Stimulated activated CD4-positive, alpha-beta T cell treated with anti-CD3 and anti-CD28 coated beads, Interleukin-12 subunit alpha, Interleukin-12 subunit beta, amount 100 ng/mL, for 4 hours (primary cell): ENCODE measurements around the gene ACTBL2.
A peak's percentile ranks its signal among the peaks of the same experiment; 100 is the strongest.
"Not testable (repeated sequence)": the region's sequence is repeated elsewhere in the genome, so short reads cannot be mapped to it uniquely, and the experiment has no call there.

Experiments used
- DNase-seq: peaks from one replicate; pipeline ENCODE4 v3.0.0-alpha.2; 2020

ACTBL2 gene

GRCh38 chr5:57494104-57495098 is 11.8 kb upstream of the ACTBL2 start:
- peak; percentile 30 for DNase-seq

DNA sequence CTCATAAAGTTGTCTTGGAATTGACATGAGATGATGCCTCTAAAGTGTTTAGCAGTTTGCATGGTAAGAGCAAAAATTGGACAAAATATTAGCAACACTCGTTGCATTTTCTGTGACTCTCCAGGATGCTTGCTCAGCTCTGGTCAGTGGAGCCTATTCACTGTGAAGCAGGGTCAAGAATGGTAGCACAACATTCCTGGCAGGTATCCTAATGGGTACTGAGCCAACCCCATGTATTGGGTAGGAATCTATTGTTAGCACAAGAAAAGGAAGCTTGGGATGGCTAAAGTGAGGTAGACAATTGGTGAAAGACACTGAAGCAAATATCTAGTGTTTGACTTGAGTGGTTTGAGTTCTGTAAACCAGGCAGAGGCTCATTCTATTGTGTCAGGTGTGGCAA is 10.4 kb upstream of the ACTBL2 start:
- DNase-seq: no peak

- no peak for DNase-seq
Measured at GRCh38 chr5:57492632-57493031, 10.0 kb upstream of the ACTBL2 start.

- no peak for DNase-seq
Measured at GRCh38 chr5:57491369-57491965, 8.9 kb upstream of the ACTBL2 start.

GRCh38 chr5:57488215-57488955 is 5.8 kb upstream of the ACTBL2 start:
- DNase-seq: no peak

DNA sequence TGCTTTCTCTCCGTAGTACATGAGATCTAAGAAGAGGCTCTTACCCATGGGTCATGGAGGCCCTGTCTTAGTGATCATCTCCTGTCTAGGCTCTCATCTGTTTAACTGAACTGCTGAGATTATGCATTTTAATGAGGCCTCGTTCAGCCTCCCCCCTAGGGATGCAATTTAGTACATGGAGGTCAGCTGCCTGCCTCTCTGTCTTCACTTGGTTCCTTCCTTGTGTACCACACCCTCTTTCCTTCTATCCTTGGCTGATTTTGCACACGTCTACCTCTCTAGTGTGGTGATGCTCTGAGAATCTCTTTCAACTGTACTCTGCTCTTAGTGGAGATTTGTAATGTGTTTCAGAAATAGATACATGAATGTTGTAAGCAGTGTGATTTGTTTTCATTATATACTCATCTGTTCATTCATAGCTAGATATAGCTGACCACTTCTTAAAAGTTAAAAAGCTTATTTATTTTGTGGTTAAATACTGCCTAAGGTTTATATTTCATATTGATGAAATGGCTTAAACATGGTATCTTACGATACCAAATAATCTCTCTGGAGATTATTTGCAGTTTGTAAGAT is 3.5 kb upstream of the ACTBL2 start:
- no peak for DNase-seq

- DNase-seq: no peak
Measured at GRCh38 chr5:57478826-57479225, 3.8 kb downstream of the ACTBL2 start.

GRCh38 chr5:57476601-57477056 is 6.0 kb downstream of the ACTBL2 start:
- DNase-seq: no peak

- no peak for DNase-seq
Measured at GRCh38 chr5:57470339-57470738, 12.3 kb downstream of the ACTBL2 start.

DNA sequence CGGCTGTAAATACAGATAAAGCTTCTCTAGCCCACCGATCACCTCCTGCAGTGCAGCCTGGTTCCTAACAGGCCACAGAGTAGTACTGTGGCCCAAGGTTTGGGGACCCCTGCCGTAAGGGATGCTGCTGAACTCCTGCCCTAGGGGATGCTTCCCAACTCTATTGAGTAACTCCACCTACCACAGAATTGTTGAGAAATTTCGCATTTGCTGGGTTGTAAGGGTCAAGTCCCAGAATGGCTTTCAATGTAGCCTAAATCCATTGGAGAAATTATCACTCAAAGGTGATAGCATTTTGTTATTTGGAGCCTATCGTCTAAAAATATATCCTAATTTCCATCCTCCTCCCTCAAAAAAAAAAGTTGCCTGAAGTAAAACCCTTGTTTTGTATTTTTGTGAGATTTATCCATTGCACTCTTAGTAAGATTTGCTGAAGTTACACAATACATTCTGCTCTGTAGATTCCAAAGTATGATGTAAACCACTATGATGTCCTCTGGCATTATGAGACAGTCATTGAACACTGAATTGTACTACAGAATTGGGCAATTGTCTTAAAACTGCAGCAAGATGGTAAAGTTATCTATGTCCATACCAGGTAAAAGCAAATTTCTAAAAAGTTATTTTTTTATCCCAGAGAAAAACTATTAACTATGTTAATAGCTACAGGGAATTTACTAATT is 14.0 kb downstream of the ACTBL2 start:
- no peak for DNase-seq

GRCh38 chr5:57466544-57466943 is 16.1 kb downstream of the ACTBL2 start:
- no peak for DNase-seq

- DNase-seq: not testable (repeated sequence)
Measured at GRCh38 chr5:57460056-57460455, 22.6 kb downstream of the ACTBL2 start.

GRCh38 chr5:57458443-57458842 is 24.2 kb downstream of the ACTBL2 start:
- DNase-seq: no peak

- no peak for DNase-seq
Measured at GRCh38 chr5:57456531-57457135, 26.0 kb downstream of the ACTBL2 start.

DNA sequence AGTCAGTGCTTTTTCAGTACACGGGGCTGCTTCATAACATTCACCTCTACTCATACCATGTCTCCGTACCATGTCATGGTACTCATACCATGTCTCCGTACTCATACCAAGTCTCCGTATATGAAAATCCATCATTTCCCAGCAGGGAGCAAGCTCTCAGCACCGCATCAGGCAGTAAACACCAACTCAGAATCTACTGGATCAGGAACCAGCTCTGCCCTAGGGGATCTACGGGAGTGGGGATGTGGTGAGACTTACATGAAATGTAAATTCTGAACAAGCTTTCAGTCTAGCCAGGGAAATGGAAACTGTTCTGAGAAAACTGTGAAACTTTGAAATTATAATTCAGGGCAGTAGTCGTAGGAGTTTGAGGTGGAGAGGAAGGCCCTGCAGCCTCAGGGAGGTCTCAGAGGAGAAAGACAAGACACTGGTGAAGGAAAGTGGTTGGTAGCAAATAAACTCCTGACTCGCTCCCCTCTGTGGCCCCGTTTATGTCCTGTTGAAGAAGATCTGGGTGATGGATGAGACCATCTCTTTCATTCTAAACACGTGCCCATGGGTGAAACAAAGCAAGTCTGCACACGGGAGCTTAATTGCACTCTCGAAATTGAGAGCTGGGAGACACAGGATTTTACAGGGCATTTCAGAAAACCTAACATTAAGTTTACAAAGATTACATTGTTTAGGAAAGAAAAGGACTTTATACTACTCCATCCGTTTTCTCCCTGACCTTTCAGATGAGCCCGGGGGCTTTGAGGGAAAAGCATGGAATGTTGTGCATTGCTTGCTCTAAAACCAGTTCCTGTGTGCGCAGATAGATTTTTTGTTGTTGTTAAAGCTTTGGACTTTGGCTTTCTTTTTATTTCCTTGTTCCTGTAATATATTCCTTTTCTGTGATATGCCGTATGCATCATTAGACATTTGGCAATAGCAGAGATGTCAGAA is 26.8 kb downstream of the ACTBL2 start:
- DNase-seq: no peak

GRCh38 chr5:57454896-57455295 is 27.7 kb downstream of the ACTBL2 start:
- no peak for DNase-seq

DNA sequence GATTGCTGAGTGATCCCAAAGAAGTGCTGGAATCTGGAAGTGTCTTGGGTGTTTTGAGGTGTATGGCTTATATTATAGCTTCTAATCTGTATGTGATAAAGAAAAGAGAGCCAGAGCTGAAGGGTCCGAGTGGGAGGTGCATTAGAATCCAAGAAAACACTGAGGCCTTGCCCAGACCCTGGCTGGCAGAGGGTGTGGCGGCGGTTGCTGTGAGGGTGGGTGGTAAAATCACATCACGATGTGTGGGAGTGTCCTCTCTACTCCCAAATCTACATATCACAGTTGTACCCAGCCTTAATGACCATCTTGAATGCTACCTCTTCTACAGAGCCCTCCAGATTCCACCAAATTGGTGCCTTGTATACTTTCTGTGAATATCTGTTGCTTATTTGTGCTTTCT is 28.9 kb downstream of the ACTBL2 start:
- DNase-seq: no peak

GRCh38 chr5:57452885-57453284 is 29.7 kb downstream of the ACTBL2 start:
- no peak for DNase-seq

DNA sequence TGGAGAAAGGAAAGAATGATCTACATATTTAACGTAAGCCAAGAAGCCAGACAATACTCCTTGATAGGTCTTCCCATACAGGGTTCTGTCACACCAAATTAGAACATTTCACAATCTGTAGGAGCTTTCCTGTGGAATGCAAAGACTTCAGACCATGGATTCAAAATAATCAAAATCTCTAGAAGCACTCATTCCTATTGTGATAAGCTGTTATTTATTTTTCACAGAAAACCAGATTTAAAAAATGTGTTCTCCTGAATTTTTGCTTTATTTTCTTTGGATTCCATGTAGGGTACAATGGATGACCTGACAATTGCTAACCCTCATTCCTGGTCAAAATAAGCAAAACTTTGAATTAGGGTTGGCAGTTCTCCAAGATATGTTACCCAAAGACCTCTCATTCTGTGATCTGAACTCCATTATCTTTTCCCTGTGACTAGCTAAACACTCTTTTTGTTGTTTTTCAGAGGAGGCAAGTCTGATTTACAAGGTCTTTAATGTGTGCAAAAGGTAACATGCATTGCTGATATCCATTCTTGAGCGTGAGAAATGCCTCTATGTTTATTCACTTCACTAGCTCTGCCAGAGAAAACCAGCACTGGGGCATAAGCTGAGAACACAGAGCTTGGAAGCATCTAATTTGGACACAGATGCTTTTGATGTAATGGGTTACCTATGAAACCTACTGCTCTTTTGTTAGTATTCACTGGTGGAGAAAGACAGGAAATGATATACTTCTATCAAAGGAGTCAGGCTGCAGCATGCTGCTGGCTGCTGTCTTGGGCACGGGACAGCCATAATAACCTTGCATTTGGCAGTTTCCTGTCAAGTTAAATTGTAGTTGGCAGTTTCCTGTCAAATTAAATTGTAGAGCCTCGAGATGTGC is 31.4 kb downstream of the ACTBL2 start:
- DNase-seq: no peak

DNA sequence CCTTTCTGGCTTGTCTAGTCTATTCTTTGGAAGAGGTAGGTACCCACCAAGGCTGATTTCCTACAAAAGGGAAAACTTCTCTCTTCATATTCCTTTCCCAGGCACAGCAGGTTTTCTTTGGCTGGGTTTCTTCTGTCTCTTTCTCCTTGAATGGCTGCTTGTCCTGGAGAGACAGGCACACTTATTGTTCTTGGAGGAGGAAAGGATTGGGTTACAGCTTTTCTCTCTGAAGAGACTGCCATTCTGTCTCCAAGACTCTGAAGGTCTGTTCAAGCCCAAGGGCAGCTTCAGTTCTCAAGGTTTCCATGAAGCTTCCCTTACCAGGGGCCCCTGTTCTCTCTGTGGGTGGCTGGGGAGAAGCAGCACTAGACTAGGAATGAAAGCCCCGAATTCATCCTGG is 33.9 kb downstream of the ACTBL2 start:
- DNase-seq: no peak
